ENCODE measurements around the gene GATA2.

GATA2 gene

GRCh38 chr3:128432301-128432970 is 60.6 kb downstream of the GATA2 start:
- DNase-seq = no peak

GRCh38 chr3:128431803-128432300 is 61.1 kb downstream of the GATA2 start:
- DNase-seq = no peak

- DNase-seq = no peak
Measured at GRCh38 chr3:128430731-128431130, 62.3 kb downstream of the GATA2 start.

GRCh38 chr3:128430301-128430700 is 62.7 kb downstream of the GATA2 start:
- no peak for DNase-seq

- DNase-seq = no peak
Measured at GRCh38 chr3:128429751-128430150, 63.2 kb downstream of the GATA2 start.
